GM21528 (cell line): ENCODE measurements around the gene PLA2G1B.

Source experiments
- ATAC-seq: cut with Tn5 transposase; IDR thresholded peaks from one replicate; pipeline ENCODE4 v1.9.1; 2021; ENCODE audit warnings: mild to moderate bottlenecking, moderate library complexity; ENCODE audit not compliant: unreplicated experiment, low FRiP score

Gene PLA2G1B

GRCh38 chr12:120327593-120327992, at the start of gene PLA2G1B:
TSS of gene PLA2G1B (minus strand) at chr12:120327779. CDS start at chr12:120327753, 26 bp downstream.
- no peak for ATAC-seq

GRCh38 chr12:120376934-120377572, 49.5 kb upstream of the PLA2G1B start:
- ATAC-seq: no peak

- ATAC-seq: no peak
Observed at GRCh38 chr12:120376416-120376815, 48.8 kb upstream of the PLA2G1B start.

DNA sequence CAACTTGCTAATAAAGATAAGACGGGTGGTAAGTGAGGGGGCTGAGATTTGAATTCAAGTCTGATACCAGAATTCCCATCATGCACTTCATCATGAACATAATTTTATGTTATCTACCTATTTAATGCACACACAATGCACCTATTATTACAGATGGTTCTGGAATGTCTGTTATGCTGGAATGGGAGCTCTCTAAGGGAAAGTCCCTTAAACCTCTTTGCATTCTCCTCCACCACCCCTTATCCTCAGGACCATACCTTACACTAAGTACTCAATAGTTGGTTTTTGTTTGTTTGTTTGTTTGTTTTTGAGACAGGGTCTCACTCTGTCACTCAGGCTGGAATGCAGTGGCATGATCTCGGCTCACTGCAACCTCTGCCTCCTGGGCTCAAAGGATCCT, 48.4 kb upstream of the PLA2G1B start:
- ATAC-seq: no peak

DNA sequence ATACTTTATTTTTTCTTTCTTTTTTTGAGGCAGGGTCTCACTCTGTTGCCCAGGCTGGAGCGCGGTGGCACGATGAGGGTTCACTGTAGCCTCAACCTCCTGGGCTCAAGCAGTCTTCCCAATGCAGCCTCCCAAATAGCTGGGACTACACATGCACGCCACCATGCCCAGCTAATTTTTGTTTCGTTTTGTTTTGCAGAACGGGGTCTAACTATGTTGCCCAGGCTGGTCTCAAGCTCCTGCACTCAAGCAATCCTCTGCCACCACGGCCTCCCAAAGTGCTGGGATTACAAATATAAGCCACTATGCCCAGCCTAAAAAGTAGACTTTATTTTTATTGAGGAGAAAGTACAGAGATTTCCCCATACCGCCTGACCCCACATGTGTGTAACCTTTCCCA, 46.1 kb upstream of the PLA2G1B start:
- no peak for ATAC-seq

DNA sequence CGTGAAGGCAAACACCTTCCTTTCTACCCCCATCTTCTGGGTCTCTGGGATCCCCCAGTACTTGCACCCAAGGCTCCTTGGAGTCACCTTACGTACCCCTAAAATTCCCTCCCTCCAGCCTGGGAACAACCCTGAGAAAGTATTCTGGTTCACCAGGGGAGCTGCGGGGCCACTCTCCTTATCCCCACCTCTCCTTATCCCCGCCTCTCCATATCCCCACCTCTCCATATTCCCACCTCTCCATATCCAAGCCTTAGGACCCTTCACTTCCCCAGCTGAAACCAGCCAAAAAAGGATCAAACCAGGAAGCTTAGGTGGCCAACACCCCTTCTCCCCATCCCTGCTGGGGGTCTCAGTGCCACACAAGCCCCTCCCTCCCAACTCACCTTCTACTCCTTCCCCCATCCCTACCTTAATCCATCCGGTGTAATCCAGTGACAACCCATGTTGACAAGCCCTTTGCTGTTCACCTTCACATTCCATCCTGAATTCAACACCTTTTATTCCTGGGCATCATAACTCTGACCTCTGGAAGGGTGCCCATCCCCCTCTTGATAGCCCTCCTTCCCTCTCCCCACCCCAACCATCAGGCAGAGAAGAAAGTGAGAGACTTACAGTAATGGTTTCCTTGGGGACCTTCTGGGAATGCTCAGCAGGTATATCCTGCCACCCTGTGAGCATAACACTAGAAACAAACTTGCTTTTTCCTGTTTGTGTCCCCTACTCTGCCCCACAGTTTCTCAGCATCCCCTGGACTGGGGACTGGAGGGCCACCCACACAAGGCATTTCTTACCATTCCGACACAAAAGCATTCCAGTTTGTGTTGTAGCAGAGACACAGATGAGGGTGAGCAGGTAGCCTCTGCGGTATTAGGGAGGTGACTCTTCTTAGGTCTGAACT, 43.0 kb upstream of the PLA2G1B start:
- no peak for ATAC-seq

- no peak for ATAC-seq
Observed at GRCh38 chr12:120369603-120370342, 42.2 kb upstream of the PLA2G1B start.

DNA sequence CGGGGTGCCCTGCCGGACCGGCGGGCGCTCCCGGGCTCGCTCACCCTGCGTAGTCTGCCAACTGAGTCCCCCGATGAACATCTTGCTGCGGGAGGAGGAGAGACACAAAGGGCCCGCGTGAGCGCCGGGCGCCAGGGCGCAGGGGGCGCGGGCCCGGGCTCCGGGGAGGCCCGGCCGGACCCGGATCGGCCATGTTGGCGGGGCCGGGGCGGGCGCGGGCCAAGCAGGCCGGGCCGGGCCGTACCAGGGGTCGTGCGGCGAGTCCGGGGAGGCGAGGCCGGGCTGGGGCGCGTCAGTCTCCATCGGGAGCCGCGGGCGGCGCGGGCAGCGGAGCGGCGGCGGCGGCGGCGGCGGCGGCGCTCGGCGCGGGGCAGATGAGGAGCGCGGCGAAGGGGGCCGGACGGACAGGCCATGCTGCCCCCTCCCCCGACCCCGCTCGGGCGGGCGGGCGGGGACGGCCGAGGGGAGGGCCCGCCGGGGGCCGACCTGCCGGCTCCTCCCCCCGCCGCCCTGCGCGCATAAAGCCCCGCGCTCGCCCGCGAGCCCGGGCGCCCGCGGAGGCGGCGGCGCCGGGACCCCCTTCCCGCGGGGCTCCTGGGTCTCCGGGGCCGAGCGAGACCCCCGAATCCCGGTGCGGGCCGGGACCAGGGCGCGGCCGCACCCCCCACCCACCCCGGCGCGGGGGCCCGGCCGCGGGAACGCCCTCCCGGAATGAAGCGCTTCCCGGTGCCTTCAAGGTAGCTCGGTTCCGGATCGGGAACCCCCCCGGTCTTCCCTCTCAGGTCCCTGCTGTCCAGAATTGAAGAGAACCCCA, 41.4 kb upstream of the PLA2G1B start, which contains the start of gene MSI1:
Gene MSI1, minus strand, starts transcription at position 376 of the 814 bp plus-strand sequence. Its CDS starts 73 bp downstream, at position 303.
- ATAC-seq: no peak

DNA sequence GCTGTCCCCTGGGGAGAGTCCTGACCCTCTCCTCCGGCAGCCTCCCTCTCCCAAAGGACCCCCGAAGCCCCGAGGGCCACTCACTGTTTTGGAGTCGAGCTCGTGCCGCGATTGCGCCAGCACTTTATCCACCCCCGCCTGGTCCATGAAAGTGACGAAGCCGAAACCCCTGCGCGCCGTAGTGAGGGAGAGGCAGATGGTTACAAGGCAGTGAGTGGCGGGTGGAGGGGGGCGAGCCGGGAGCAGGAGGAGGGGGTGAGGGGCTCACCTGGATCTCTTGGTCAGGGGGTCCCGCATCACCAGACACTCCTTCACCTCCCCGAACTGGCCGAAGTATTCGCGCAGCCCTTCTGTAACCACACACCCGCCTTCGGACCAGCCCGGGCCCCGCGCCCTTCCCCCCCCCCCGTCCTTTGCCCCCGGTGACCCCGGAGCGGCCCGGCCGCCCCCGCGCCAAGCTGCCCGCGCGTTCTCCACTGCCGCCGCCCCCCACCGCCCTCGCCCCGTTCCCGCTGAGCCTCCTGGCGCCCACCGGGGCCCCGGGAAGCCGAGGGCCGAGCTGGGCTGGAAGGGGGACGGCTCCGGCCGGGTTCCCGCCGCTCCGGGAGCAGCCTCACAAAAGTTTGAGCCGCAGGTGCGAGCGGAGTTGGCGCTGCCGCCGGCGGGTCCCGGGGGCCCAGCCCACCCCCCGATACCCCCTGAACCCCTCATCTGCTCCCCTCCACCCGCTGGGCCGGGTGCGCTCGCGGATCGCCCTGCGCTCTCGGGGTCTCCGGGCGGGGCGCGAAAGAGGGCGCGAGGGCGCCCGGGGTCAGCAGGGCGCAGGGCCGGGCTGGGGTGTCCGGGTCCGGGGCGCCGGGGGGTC, 40.6 kb upstream of the PLA2G1B start:
- no peak for ATAC-seq

DNA sequence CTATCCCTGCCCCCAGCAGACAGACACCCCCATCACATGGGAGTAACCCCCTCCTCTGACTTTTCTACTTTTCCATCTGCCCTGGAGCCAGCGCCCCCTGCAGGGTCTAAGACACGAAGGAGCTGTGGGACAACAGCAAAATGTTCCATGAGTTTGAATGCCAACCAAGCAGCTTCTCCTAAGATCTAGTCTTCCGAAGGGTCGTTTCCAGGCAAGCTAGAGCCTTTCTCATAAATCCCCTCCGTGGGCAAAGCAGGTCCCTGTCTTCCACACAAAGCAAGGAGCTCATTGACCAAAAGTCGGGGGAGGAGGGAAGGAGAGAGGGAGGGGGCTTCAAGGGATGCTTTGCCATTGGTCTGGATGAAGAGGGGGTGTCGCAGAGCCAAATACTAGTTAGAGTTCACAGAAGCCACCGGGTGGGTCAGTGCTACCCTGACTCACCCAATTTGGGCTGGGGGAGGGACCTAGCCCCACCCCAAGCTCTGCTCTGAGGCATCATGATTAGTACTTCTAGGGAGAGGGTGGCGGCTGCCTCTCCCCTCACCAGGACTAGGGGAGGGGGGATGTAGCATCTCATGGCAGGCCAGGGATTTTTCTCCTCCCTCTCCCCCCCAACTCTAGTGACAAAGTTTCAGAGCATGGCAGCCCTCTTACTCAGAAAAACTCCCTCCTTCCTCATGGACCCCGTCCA, 39.8 kb upstream of the PLA2G1B start:
- ATAC-seq: no peak

DNA sequence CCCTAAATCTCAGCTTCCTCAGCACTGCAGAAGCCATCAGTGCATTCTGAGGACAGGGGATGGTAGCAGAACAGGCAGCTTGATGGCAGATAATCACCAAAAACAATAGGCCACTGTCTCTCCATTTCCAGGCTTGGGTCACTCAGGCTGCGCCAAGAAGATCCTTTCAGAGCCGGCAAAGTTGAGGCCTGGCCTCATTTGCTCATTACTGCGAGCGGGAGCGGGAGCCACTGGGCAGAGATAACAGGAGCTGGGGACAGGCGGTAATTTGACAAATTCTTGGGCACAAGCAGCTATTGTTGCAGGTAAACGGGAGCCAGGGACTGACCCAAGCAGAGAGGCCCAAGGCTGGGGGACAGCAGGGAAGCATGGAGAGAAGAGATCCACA, 39.3 kb upstream of the PLA2G1B start:
- no peak for ATAC-seq

- ATAC-seq: no peak
Observed at GRCh38 chr12:120366341-120366705, 38.7 kb upstream of the PLA2G1B start.

- ATAC-seq: no peak
Observed at GRCh38 chr12:120365675-120366340, 38.2 kb upstream of the PLA2G1B start.

DNA sequence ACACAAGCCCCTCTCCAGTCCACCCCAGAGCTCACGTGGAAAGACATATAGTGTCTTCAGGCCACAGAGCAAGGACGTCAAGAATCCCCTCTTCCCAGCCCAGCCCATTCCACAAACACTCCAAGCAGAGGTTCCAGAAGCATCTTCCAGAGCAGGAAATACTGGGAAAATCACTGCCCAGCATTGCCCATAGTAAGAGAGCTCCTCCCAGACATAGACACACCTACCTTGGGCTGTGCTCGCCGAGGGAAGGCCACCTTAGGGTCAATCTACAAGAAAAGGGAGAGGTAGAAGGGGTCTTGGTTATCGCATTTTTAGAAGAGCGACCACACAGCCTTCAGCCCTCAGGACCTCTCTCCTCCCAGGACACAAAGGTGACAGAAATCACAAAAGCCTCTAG, 36.9 kb upstream of the PLA2G1B start:
- ATAC-seq: no peak

DNA sequence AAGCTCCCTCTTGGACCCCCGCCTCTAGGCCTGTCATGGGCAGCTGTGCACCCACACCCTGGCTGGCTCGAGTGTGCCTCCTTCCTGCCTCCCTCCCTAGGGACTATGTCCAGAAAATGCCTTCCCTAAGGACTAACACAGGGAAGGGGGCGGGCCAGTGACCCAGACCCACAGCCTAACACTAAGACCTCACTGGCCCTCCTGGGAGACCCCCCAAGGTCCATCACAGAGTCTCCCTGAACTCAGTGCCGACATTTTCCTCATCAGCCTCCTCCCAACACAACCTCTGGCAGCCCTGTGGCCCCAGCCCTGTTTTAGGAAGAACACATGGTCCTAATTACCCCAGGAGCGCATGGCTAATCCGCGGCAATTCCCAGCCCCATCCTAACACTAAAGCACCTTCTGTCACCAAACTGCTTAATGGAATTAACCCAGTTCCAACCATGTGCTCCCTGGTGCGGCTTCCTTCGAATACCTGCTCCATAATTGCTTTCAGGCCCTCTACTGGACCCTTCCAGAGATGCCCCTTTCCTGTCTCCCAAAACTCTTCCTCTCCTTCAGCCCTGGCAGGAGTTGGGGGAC, 35.8 kb upstream of the PLA2G1B start:
- ATAC-seq: no peak

DNA sequence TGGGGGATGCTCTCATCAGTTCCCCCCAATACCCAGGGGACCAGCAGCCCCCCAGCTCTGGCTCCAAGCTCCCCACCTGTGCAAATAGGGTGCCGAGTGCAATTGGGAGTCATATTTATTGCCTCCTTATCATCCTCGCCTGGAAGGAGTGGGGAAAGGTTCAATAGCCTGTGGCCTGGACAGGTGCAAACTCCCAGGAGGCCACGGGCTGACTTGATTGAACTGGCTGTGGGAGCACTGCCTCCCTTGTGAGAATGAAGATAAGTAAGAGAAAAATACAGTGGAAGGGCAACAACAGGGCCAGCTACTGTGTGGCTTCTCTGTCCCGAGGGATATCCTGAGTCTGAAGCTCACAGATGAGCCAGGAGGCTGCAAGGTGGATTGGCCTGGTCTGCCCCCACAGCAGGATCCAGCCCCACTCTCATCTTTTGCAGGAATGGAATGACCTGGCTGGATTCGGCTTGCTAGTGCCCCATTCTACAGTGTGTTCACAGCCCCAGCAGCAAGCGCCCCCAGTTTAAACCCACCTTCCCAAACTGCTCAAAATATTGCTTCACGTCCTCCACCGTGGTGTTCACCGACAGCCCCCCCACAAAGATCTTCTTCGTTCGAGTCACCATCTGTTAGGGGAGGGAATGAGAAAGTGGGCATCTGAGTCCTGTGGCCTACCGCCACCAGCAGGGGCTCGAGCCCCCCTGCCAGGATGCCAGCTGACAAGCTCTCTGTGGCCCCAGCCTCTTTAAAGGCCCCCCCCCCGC, 35.1 kb upstream of the PLA2G1B start:
- ATAC-seq: no peak

GRCh38 chr12:120361506-120362208, 34.1 kb upstream of the PLA2G1B start:
- ATAC-seq: no peak
